22Rv1 (cell line): ENCODE results near the gene TRPV4.
A peak's percentile ranks its signal among the peaks of the same experiment; 100 is the strongest.
"Not testable (repeated sequence)": the region's sequence is repeated elsewhere in the genome, so short reads cannot be mapped to it uniquely, and the experiment has no call there.

Experiments used
- H3K27ac ChIP-seq: fragments of 450-650 bp; 2 replicates; pipeline ENCODE4 v1.5.1; 2017
- CTCF ChIP-seq: fragments of 450-650 bp; IDR thresholded peaks from 2 replicates; pipeline ENCODE4 v1.5.1; 2017; ENCODE audit warnings: mild to moderate bottlenecking
- ZFX ChIP-seq: fragments of 450-650 bp; IDR thresholded peaks from 2 replicates; pipeline ENCODE4 v1.6.1; 2017; ENCODE audit warnings: antibody characterized with exemption, borderline replicate concordance

TRPV4 gene

GRCh38 chr12:109868182-109869051 is 35.2 kb upstream of the TRPV4 start:
- TF ChIP-seq ZFX (no peak), CTCF (no peak)
- no peak overlapping the region for H3K27ac ChIP-seq

GRCh38 chr12:109864916-109865315 is 31.7 kb upstream of the TRPV4 start:
- peak overlapping the region; percentile 56 for H3K27ac ChIP-seq
- TF ChIP-seq ZFX (no peak), CTCF (no peak)

GRCh38 chr12:109863847-109864712 is 30.9 kb upstream of the TRPV4 start:
- no peak for TF ChIP-seq CTCF
- no peak for TF ChIP-seq ZFX
- H3K27ac ChIP-seq: peak overlapping the region; percentile 56

- not testable (repeated sequence) for H3K27ac ChIP-seq
Measured at GRCh38 chr12:109862491-109862890, 29.3 kb upstream of the TRPV4 start.

- TF ChIP-seq ZFX: no peak
- TF ChIP-seq CTCF: no peak
- H3K27ac ChIP-seq: no peak overlapping the region
Measured at GRCh38 chr12:109861689-109862314, 28.6 kb upstream of the TRPV4 start.

GRCh38 chr12:109860977-109861376 is 27.8 kb upstream of the TRPV4 start:
- no peak overlapping the region for H3K27ac ChIP-seq
- no peak for TF ChIP-seq ZFX
- TF ChIP-seq CTCF: no peak

- TF ChIP-seq ZFX (no peak), CTCF (no peak)
- H3K27ac ChIP-seq: no peak overlapping the region
Measured at GRCh38 chr12:109858764-109859163, 25.6 kb upstream of the TRPV4 start.
